Activated T-helper 1 cell treated with Interleukin-2 at 50 U/mL for 16 hours (primary cell): Measurements from ENCODE around the gene SLC6A6.

Experiments used
- DNase-seq: peaks from one replicate; pipeline ENCODE4 v3.0.0-alpha.2; 2020; ENCODE audit warnings: low read depth

SLC6A6 gene

DNA sequence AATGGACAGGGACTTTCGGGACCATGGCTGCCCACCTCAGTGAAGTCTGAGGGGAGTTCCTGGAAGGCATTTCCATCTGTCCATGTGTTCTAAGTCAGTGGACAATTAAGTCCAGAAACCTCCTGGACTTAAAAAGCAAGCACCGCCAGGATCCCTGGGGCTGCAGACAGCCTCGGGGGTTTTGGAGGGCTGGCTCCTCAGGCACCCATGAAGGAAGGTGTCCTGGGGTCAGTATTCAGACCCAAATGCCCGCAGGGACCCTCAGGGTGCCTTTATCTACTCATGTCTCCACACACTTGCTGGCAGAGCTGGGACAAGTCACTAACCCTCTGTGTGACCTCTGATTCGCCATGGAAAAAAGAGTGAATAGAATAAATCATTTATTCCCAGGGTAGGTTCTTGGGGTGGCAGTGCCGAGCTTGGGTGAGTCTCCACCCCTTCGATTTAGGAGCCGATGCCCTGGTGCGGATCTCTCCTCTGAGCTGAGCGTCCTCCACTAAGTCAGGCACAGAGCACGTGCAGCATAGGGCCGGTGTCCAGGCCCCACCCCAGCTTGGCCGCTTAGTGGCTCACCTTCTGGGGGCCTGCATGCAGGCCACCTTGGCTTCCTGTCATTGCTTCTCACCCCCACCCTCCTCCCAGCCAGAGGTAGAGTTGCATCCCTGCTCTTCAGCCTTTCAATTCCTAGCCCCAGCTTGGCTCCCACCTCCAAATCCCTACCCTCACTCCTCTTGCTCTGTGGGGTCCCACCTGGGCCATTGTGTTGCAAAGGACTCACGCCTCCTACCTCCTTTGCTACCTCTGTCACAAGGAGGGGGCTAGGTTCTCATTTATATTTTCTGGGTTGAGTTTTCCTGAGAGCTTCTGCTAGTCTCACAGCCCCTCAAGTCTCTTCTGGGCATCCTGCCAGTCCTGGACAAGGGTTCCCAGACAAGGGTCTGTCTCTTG, 19.9 kb downstream of the SLC6A6 start:
- no peak for DNase-seq

DNA sequence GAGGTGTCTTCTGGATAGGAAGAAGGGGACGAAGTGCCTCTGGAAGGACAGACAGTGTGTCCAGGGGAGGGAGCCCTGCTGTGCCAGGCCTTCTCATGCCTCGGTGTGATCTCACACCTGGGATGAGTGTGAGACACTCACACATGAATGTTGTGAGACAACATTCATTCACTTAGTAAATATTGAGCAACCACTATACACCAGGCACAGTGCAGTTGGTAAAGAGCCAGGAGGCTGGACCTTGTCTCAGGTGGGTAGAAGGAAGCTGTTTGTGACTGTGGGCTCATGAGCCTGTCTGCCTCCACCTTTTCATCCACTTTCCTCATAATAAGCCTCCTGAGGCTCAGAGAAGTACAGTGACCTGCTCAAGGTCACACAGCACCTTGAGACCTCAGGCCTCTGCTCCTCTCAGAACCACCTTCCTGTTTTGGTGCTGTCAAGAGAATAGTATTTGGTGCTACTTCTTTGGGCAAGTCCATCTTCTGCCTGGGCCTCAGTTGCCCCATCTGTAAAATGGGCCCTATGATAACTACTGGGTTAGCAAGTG, 20.9 kb downstream of the SLC6A6 start:
- DNase-seq: no peak

GRCh38 chr3:14423963-14424362, 21.6 kb downstream of the SLC6A6 start:
- no peak for DNase-seq

GRCh38 chr3:14424711-14425580, 22.5 kb downstream of the SLC6A6 start:
- DNase-seq: peak; percentile 21

- DNase-seq: peak; percentile 25
Observed at GRCh38 chr3:14425581-14426304, 23.3 kb downstream of the SLC6A6 start.

GRCh38 chr3:14426305-14426620, 23.9 kb downstream of the SLC6A6 start:
- DNase-seq: no peak

DNA sequence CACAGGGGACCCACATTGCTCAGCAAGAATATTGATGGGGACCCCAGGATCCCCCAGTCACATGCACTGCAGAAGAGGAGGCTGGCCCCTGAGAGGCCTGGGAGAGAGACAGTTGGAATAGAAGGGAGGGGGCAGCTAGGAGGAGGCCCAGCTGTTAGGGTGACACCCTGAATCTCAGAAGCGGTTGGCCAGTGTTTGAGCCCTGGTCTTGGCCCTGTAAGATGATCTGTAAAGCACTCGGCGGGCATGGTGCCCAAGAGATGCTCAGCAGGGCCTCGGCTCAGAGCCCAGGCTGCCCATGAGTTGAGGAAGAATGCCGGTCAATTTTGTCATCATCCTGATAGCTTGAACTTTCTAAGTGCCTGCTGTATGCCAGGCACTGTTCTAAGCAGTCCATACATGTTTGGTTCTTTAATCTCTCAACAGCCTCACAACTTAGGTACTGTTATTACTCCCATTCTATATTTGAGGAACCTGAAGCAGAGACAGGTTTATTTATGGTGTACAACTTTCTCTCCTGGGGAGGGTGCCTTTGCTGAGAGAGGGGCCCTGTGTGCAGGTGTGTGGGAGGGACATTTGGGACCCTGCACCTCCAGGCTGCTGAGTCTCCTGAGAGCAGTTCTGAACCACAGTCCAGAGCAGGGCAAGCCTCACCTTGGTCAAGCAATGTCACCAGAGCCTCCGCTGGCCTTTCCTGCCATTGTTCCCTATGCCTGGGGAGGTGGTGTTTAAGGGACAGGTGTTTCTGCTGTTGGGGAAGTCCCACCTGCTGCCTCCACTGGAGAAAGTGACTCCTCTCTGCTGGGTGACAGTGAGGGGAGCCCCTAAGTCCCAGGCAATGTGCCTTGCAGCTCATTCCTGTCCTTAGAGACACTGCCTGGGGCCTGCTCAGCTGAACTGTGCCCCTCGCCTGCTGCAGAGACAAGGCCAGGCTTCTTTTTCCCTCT, 26.0 kb downstream of the SLC6A6 start:
- DNase-seq: no peak

DNA sequence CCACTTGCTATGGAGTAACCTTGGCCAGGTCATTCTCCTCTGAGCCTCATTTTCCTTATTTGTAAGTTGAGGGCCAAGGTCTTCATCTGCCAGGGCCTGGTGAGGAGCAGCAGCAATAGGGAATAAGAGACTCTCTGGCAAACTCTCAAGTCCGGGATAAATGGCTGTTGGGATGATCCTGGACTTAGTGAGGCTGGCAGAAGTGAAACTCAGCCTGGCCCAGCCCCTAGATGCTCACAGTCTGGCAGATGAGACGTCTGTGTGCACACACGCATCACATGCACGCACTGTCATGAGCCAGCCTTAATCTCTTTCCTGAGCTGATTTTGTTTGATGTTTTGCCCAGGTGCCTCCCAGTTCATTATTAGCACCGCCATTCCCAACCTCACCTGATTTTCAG, 26.8 kb downstream of the SLC6A6 start:
- no peak for DNase-seq

- DNase-seq: no peak
Observed at GRCh38 chr3:14429640-14430039, 27.2 kb downstream of the SLC6A6 start.

DNA sequence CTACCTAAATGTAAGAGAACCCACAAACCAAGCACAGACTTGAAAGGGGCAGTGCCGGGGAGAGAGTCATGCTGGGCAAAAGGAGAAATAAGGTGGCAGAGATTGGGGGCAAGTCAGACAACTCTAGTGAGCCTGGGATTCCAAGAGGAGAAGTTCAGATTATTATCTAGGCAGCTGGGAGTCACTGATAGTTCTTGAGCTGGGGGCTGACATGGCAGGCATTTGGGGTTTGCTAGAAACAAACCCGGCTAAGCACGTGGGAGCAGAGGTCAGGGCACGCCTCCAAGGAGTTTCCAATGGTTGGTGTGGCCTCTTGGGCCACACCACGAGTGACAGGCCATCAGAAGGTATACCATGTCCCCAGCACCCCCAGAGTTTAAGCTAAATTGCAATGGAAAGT, 27.6 kb downstream of the SLC6A6 start:
- no peak for DNase-seq

DNA sequence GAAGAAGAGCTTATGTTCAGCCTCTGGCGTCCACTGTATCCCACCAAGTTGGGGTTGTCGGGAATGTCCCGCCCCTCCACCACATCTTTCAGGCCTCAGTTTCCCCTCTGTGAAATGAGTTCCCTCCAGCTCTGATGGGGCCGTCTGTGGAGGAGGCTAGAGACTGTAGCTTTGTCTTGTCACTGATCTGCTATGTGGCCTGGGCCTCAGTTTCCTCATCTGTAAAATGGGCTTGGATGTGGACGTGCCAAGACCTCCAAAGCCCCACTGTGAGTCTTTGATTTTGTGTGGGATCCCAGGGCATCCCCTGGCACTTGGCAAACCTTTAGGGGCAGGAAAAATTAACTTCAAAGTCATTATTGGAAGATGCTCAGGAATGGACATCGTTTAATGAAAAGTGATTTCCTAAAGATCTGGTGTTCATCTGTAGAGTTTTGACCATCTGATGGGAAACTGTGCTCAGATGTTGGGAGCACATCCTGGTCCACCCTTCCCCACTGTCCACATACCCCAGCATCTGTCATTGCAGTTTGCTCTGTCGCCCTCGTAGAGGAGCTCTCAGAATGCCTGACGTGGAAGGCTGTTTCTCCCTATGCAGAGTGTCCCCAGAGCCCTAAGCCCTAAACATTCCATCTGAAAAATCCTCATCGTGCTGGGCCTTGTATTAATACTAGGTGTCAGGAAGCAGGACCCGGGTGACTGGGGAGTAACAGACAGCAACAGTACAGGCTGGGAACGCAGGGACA, 28.5 kb downstream of the SLC6A6 start:
- DNase-seq: no peak

GRCh38 chr3:14431452-14431916, 29.1 kb downstream of the SLC6A6 start:
- no peak for DNase-seq

DNA sequence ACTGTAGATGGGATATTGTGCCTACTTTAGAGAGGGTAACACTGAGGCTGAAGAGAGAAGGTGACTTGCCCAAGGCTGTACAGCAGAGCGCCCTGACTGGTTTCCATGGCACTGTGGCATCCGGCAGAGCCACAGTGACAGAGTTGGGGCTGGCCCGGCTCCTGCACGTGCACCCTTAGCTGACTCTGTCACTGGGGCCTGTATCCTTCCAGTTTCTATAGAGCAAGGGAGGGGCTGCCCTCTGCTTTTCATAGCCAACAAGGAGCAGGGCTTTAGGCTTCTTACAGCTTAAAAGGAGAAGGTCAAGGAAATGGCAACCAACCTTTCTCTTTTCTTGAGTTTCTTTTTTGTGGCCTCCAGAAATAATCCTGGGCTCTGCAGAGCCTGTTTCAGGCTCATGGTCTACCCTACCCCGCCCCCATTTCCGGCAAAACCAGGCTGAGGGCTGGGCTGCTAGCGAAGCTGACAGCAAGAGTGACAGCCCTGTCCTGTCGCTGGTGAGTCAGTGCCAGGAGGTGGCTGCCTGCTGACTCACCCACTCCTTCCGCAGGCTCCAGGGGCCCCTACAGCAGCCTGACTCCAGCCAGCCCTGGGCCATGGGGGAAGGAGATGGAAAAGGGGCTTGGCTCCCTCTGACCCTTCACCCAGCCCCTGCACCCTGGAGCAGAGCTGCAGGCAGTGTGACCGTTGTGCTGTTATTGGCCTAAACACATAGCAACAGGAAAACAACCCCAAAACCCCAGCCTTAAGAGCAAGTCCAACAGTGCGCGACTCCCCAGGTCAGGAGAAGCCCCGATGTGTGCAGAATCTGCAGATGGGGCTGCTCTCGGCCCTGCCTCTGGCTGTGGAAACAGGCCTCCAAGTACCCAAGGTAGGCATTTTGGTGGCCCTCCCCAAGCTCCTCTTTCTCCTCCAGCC, 29.8 kb downstream of the SLC6A6 start:
- peak; percentile 89 for DNase-seq

DNA sequence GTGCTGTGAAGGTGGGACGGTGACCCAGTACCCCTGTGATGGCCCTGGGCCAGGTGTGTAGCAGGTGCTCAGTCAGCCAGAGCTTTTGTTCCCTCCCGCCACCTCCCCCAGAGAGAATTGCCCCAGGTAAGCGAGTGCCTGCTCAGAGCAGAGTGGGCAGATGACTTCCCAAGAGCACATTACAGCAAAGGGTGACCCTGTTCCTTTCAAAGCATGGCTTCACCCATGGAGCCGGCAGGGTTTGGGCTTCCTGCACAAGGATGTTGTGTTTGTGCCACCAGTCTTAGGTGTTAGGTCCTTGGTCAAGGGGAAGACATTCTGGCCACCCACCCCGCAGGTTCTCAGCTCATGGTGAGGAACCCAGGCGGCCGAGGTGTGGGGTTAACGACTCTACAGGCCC, 30.7 kb downstream of the SLC6A6 start:
- no peak for DNase-seq

DNA sequence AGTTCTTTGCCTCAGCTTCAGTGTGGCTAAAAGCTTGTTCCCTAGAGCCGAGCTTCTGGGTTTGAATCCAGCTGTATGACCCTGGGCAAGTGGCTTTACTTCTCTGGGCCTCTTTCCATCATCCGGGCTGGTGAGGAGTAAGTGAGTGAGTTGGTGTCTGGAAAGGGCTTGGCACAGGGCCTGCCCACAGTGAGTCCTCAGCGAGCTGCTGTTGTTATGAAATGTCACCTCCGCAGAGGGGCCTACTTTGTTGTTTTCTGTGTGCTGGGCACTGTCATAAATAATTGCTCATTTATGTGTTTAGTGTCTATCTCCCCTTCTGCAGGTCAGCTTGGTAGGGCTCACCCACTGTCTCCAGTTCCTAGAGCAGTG, 31.7 kb downstream of the SLC6A6 start:
- no peak for DNase-seq

DNA sequence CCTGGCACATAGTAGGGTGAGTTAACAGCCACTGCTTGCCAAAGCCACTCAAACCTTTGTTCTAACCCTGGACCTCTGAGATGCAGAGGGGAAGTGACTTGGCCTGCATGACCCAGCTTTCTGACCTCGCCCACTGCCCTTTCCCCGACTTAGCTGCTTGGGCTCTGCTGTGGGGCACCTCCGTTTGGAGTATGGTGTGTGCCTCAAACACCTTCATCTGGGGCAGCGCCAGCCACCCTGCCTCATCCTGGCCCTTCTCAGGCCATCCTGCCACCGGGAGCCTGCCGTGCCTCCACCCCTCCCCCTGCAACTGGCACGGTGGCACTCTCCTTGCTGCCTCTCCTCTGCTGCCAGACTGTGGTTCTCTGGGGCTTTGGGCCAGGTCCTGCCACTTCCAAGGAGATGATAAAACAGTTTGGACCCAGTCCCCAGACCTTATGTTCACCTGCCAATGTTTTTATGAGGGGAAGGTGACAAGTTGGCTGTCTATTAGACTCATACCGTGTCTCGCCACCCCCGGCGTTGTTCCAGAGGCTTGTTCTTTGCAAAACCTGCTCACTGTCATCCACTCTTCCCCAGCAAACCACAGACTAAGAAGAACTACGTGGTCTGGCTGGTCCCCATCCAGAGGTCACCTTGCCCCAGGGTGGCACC, 32.2 kb downstream of the SLC6A6 start:
- DNase-seq: no peak

DNA sequence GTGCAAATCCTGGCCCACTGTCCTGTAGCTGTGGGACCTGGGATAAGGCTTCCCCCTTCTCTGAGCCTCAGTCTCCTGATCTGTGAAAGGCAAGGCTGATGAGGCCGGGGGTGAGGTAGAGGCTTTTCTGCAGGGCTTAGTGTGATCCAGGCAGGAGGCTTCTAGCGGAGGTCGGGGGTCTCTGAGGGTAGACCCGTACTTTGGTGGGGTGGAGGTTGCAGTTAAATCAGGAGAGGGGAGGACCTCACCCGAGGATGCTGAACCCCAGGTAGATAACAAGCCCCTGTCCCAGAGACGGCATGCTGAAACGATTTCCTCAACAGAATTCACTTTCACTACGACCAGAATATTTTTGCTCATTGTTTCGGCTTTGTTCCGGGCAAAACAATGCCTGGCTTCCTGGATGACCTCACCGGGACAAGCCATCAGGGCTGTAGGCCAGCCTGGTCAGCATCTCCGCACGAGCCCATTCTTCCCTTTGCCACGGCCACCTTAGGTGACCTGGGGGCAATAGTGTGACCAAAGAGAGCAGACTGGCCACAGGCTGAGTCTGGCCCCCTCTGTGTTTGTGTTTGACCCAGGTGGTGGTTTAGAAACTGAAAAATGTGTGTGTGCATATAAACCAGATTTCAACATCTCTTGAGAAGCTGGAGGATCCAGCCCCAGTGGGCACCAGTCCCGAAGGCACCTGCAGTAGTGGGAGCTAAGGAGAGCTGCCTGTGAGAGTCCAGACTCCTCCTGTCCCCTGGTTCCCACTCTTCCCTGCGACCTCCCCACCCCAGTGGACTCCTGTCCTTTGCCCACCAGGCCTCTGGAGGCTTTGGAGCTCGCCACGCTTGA, 33.0 kb downstream of the SLC6A6 start:
- DNase-seq: no peak

- no peak for DNase-seq
Observed at GRCh38 chr3:14436954-14437281, 34.5 kb downstream of the SLC6A6 start.
